ENCODE measurements around the gene ZNF845. TPM values are rescaled to one million over a fixed set of nuclear protein-coding genes. Genes with fewer than 3 reads are reported as not detected.
"Not testable (repeated sequence)": the region's sequence is repeated elsewhere in the genome, so short reads cannot be mapped to it uniquely, and the experiment has no call there.

ZNF845 gene
- total RNA-seq, 1 donor from 2014 or later = 10.3 TPM

DNA sequence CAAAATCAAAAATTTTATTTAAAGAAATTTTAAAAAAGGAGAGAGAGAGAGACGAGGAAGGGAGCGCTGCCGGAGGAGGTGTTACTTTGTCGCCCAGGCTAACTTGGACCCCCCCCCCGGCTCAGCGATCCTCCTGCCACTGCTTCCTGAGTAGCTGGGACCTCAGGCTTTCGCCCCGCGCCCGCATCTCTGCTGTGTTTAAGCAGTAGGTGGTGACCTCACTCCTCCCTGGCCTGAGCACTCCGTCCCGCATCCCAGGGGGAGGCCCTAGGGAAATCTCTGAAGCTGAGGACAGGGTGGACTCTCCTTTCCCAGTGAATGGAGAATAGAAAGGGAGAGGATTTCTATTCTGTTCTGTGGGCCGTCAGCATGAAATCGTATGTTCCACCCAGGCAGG lies 485 bp upstream of the ZNF845 start:
- H3K4me3 Mint-ChIP-seq (ENCODE audit: low read depth) = peak overlapping the region; percentile 94
- no peak for TF ChIP-seq CTCF (IDR thresholded peaks at IDR 0.05; ENCODE audit: unreplicated experiment)
- no peaks in the 10 kb centered on the region for H3K27me3 Mint-ChIP-seq
- H3K27ac Mint-ChIP-seq = peak overlapping the region; percentile 77
- DNase-seq (ENCODE audit: low spot score, unreplicated experiment) = peak; percentile 30
- peaks cover 24% of the 10 kb centered on the region for H3K9me3 Mint-ChIP-seq (ENCODE audit: low read depth)
- H3K4me1 Mint-ChIP-seq (ENCODE audit: low read depth) = peaks cover 11% of the 10 kb centered on the region
- H3K36me3 Mint-ChIP-seq (ENCODE audit: insufficient read depth) = peaks cover 11% of the 10 kb centered on the region

DNA sequence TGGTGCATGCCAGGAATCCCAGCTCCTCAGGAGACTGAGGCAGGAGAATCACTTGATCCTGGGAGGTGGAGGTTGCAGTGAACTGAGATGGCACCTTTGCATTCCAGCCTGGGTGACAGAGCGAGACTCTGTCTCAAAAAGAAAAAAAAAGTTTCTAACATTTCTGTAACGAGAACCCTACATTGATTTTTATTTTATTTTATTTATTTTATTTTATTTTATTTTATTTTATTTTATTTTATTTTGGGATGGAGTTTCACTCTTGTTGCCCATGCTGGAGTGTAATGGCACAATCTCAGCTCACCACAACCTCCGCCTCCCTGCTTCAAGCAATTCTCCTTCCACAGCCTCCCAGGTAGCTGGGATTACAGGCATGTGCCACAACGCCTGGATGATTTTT lies 10.9 kb downstream of the ZNF845 start:
- Mint-ChIP-seq H3K9me3 (ENCODE audit: low read depth) (peaks cover 14% of the 10 kb centered on the region), H3K36me3 (ENCODE audit: insufficient read depth) (peaks cover 60% of the 10 kb centered on the region)
- not testable (repeated sequence) for H3K4me3 Mint-ChIP-seq (ENCODE audit: low read depth); H3K27me3 Mint-ChIP-seq; DNase-seq (ENCODE audit: low spot score, unreplicated experiment); H3K27ac Mint-ChIP-seq; H3K4me1 Mint-ChIP-seq (ENCODE audit: low read depth)

- Mint-ChIP-seq H3K27me3 (no peaks in the 10 kb centered on the region), H3K4me1 (ENCODE audit: low read depth) (no peaks in the 10 kb centered on the region), H3K27ac (peak overlapping the region; percentile 21), H3K36me3 (ENCODE audit: insufficient read depth) (peaks cover 61% of the 10 kb centered on the region), H3K4me3 (ENCODE audit: low read depth) (no peak overlapping the region), H3K9me3 (ENCODE audit: low read depth) (peaks cover 57% of the 10 kb centered on the region)
- no peak for TF ChIP-seq CTCF (IDR thresholded peaks at IDR 0.05; ENCODE audit: unreplicated experiment)
- DNase-seq (ENCODE audit: low spot score, unreplicated experiment) = no peak
Observed at GRCh38 chr19:53355739-53356138, 22.2 kb downstream of the ZNF845 start.

GRCh38 chr19:53357821-53358581 lies 24.5 kb downstream of the ZNF845 start:
- no peaks in the 10 kb centered on the region for H3K27me3 Mint-ChIP-seq
- peaks cover 38% of the 10 kb centered on the region for H3K36me3 Mint-ChIP-seq (ENCODE audit: insufficient read depth)
- no peak overlapping the region for H3K4me3 Mint-ChIP-seq (ENCODE audit: low read depth)
- no peak for DNase-seq (ENCODE audit: low spot score, unreplicated experiment)
- peaks cover 9% of the 10 kb centered on the region for H3K4me1 Mint-ChIP-seq (ENCODE audit: low read depth)
- peaks cover 35% of the 10 kb centered on the region for H3K9me3 Mint-ChIP-seq (ENCODE audit: low read depth)
- no peak overlapping the region for H3K27ac Mint-ChIP-seq
- TF ChIP-seq CTCF (IDR thresholded peaks at IDR 0.05; ENCODE audit: unreplicated experiment) = no peak

DNA sequence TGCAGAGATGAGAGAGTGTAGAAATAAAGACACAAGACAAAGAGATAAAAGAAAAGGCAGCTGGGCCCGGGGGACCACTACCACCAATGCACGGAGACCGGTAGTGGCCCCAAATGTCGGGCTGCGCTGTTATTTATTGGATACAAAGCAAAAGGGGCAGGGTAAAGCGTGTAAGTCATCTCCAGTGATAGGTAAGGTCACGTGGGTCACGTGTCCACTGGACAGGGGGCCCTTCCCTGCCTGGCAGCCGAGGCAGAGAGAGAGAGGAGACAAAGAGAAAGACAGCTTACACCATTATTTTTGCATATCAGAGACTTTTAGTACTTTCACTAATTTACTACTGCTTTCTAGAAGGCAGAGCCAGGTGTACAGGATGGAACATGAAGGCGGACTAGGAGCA lies 26.5 kb downstream of the ZNF845 start:
- Mint-ChIP-seq H3K9me3 (ENCODE audit: low read depth) (peaks cover 24% of the 10 kb centered on the region), H3K4me1 (ENCODE audit: low read depth) (peaks cover 26% of the 10 kb centered on the region), H3K36me3 (ENCODE audit: insufficient read depth) (peaks cover 21% of the 10 kb centered on the region)
- not testable (repeated sequence) for H3K27me3 Mint-ChIP-seq; DNase-seq (ENCODE audit: low spot score, unreplicated experiment); H3K27ac Mint-ChIP-seq; H3K4me3 Mint-ChIP-seq (ENCODE audit: low read depth)

DNA sequence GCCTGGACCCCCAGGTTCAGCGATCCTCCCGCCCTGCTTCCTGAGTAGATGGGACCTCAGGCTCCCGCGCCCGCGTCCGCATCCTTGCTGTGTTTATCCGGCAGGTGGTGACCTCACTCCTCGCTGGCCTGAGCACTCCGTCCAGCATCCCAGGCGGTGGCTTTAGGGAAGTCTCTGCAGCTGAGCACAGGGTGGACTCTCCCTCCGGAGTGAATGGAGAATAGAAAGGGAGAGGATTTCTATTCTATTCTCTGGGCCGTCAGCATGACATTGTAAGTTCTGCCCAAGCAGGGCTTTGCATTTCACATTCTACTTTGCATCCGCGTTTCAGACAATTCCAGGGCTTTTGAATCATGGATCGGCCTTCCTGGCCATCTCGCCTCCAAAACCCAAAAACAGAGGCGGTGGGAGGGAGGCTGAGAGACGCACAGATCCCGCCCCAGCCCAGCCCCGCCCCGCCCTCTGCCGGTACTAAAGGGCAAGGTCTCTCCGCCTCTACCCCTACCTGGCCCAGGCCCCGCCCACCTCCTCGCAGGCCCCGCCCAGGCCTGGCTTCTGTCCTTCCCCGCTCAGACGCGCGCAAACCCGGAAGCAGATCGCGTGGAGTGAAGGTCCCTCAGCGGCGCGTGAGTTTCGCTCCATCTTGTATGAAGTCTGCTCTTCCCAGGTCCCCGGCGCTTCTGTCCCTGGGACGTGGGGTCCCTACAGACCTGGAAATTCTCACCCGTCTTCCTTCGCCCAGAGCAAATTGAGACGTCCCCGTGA lies 31.8 kb downstream of the ZNF845 start, which contains the start of gene ZNF525:
Gene ZNF525 (plus strand): TSS at position 572 of the 765 bp plus-strand sequence. CDS start 6,577 bp downstream, outside the sequence.
- Mint-ChIP-seq H3K4me1 (ENCODE audit: low read depth) (peaks cover 46% of the 10 kb centered on the region), H3K36me3 (ENCODE audit: insufficient read depth) (peaks cover 1% of the 10 kb centered on the region), H3K4me3 (ENCODE audit: low read depth) (peak within 1 kb of the TSS; percentile 95), H3K27ac (peak within 1 kb of the TSS; percentile 96), H3K27me3 (no peaks in the 10 kb centered on the region), H3K9me3 (ENCODE audit: low read depth) (no peaks in the 10 kb centered on the region)
- peak; percentile 93 for DNase-seq (ENCODE audit: low spot score, unreplicated experiment)
- TF ChIP-seq CTCF (IDR thresholded peaks at IDR 0.05; ENCODE audit: unreplicated experiment) = peak; percentile 47

All from progenitor cell of endocrine pancreas (in vitro differentiated cells).